ENCODE results near the gene SORL1-AS1.
"Not testable (repeated sequence)": the region's sequence is repeated elsewhere in the genome, so short reads cannot be mapped to it uniquely, and the experiment has no call there.

SORL1-AS1 gene

GRCh38 chr11:121427400-121427744 is 25.4 kb downstream of the SORL1-AS1 start:
- no peak for DNase-seq (ENCODE audit: low read depth)

- DNase-seq (ENCODE audit: low read depth): no peak
Observed at GRCh38 chr11:121426476-121427399, 26.0 kb downstream of the SORL1-AS1 start.

GRCh38 chr11:121425828-121426227 is 26.9 kb downstream of the SORL1-AS1 start:
- no peak for DNase-seq (ENCODE audit: low read depth)

- no peak for DNase-seq (ENCODE audit: low read depth)
Observed at GRCh38 chr11:121422675-121423074, 30.1 kb downstream of the SORL1-AS1 start.

GRCh38 chr11:121421149-121421901 is 31.4 kb downstream of the SORL1-AS1 start:
- DNase-seq (ENCODE audit: low read depth): no peak

- DNase-seq (ENCODE audit: low read depth): no peak
Observed at GRCh38 chr11:121420398-121420797, 32.4 kb downstream of the SORL1-AS1 start.

- no peak for DNase-seq (ENCODE audit: low read depth)
Observed at GRCh38 chr11:121419836-121420235, 32.9 kb downstream of the SORL1-AS1 start.

GRCh38 chr11:121418625-121419114 is 34.1 kb downstream of the SORL1-AS1 start:
- DNase-seq (ENCODE audit: low read depth): no peak

- DNase-seq (ENCODE audit: low read depth): no peak
Observed at GRCh38 chr11:121417607-121418006, 35.2 kb downstream of the SORL1-AS1 start.

GRCh38 chr11:121417055-121417551 is 35.7 kb downstream of the SORL1-AS1 start:
- peak; percentile 60 for DNase-seq (ENCODE audit: low read depth)

- DNase-seq (ENCODE audit: low read depth): no peak
Observed at GRCh38 chr11:121415856-121416255, 36.9 kb downstream of the SORL1-AS1 start.

- no peak for DNase-seq (ENCODE audit: low read depth)
Observed at GRCh38 chr11:121414141-121414913, 38.4 kb downstream of the SORL1-AS1 start.

- DNase-seq (ENCODE audit: low read depth): no peak
Observed at GRCh38 chr11:121412711-121413415, 39.9 kb downstream of the SORL1-AS1 start.

- DNase-seq (ENCODE audit: low read depth): no peak
Observed at GRCh38 chr11:121412000-121412587, 40.7 kb downstream of the SORL1-AS1 start.

- DNase-seq (ENCODE audit: low read depth): not testable (repeated sequence)
Observed at GRCh38 chr11:121411330-121411729, 41.4 kb downstream of the SORL1-AS1 start.

- DNase-seq (ENCODE audit: low read depth): not testable (repeated sequence)
Observed at GRCh38 chr11:121410041-121410440, 42.7 kb downstream of the SORL1-AS1 start.

- no peak for DNase-seq (ENCODE audit: low read depth)
Observed at GRCh38 chr11:121408830-121409229, 43.9 kb downstream of the SORL1-AS1 start.

- DNase-seq (ENCODE audit: low read depth): no peak
Observed at GRCh38 chr11:121406291-121406690, 46.5 kb downstream of the SORL1-AS1 start.

GRCh38 chr11:121405646-121406045 is 47.1 kb downstream of the SORL1-AS1 start:
- no peak for DNase-seq (ENCODE audit: low read depth)

GRCh38 chr11:121394785-121395184 is 58.0 kb downstream of the SORL1-AS1 start:
- no peak for DNase-seq (ENCODE audit: low read depth)

- DNase-seq (ENCODE audit: low read depth): no peak
Observed at GRCh38 chr11:121393855-121394254, 58.9 kb downstream of the SORL1-AS1 start.
